AG09309 (cell line): ENCODE results near the gene SLC17A3.

Source experiments
- DNase-seq: peaks from one replicate; pipeline ENCODE4 v3.0.0-alpha.2; 2010; ENCODE audit warnings: low read depth
- H3K4me3 ChIP-seq: 2 replicates; pipeline ENCODE4 v1.5.1; 2011; ENCODE audit warnings: mild to moderate bottlenecking, low read depth, low read length, moderate library complexity; ENCODE audit not compliant: control insufficient read depth
- CTCF ChIP-seq: IDR thresholded peaks from 2 replicates; pipeline ENCODE4 v1.5.1; 2011; ENCODE audit warnings: mild to moderate bottlenecking, low read depth, low read length, inconsistent platforms; ENCODE audit not compliant: insufficient read depth, control insufficient read depth; ENCODE audit errors: missing control alignments

The SLC17A3 gene

GRCh38 chr6:25874118-25874517, at the start of gene SLC17A3:
Gene SLC17A3, minus strand, starts transcription at chr6:25874243. Its CDS starts 5,856 bp downstream, at chr6:25868387.
- no peak within 1 kb of the TSS for H3K4me3 ChIP-seq
- DNase-seq: no peak
- TF ChIP-seq CTCF: no peak

- no peak for TF ChIP-seq CTCF
- no peak for DNase-seq
- H3K4me3 ChIP-seq: no peak overlapping the region
These were observed 48.3 kb upstream of the SLC17A3 start for GRCh38 chr6:25922301-25922700.

GRCh38 chr6:25921525-25922203, 47.6 kb upstream of the SLC17A3 start:
- no peak for DNase-seq
- no peak for TF ChIP-seq CTCF
- H3K4me3 ChIP-seq: no peak overlapping the region

- no peak overlapping the region for H3K4me3 ChIP-seq
- TF ChIP-seq CTCF: no peak
- no peak for DNase-seq
These were observed 45.6 kb upstream of the SLC17A3 start for GRCh38 chr6:25919657-25920056.

- no peak overlapping the region for H3K4me3 ChIP-seq
- no peak for DNase-seq
- no peak for TF ChIP-seq CTCF
These were observed 44.1 kb upstream of the SLC17A3 start for GRCh38 chr6:25918083-25918683.

GRCh38 chr6:25916789-25917490, 42.9 kb upstream of the SLC17A3 start:
- H3K4me3 ChIP-seq: no peak overlapping the region
- DNase-seq: no peak
- TF ChIP-seq CTCF: no peak
